Stimulated activated naive B cell treated with anti-CD40 and anti-IgM and Interleukin-4, amounts not matched to agents 10 μg/mL and 1 μg/mL and 100 μg/mL, for 72 hours (primary cell): ENCODE results near the gene NRCAM.

Experiments used
- ATAC-seq, 2 donors: fragments of 150-1000 bp; cut with Tn5 transposase; replicated peaks; 2 replicates each; pipeline ENCODE4 v1.10.0; 2021; ENCODE audit warnings: moderate library complexity in 1 of 2
- DNase-seq: peaks from one replicate; pipeline ENCODE4 v3.0.0; 2021
- H3K27ac Mint-ChIP-seq: one replicate; pipeline ENCODE4 v1.8.0; 2022; ENCODE audit warnings: mild to moderate bottlenecking, mixed read lengths
- H3K27me3 Mint-ChIP-seq, 2 donors: one replicate each; pipeline ENCODE4 v1.8.0; 2022; ENCODE audit warnings: mixed read lengths in 2 of 2
- H3K36me3 Mint-ChIP-seq, 2 donors: one replicate each; pipeline ENCODE4 v1.8.0; 2022; ENCODE audit warnings: mixed read lengths in 2 of 2, mild to moderate bottlenecking in 1 of 2
- H3K4me1 Mint-ChIP-seq, 2 donors: one replicate each; pipeline ENCODE4 v1.8.0; 2022; ENCODE audit warnings: mixed read lengths in 2 of 2, mild to moderate bottlenecking in 1 of 2
- H3K4me3 Mint-ChIP-seq, 2 donors: one replicate each; pipeline ENCODE4 v1.8.0; 2022; ENCODE audit warnings: mild to moderate bottlenecking in 2 of 2, mixed read lengths in 2 of 2, moderate library complexity in 1 of 2
- H3K9me3 Mint-ChIP-seq, 2 donors: one replicate each; pipeline ENCODE4 v1.8.0; 2022; ENCODE audit warnings: mixed read lengths in 2 of 2, mild to moderate bottlenecking in 1 of 2

NRCAM gene

DNA sequence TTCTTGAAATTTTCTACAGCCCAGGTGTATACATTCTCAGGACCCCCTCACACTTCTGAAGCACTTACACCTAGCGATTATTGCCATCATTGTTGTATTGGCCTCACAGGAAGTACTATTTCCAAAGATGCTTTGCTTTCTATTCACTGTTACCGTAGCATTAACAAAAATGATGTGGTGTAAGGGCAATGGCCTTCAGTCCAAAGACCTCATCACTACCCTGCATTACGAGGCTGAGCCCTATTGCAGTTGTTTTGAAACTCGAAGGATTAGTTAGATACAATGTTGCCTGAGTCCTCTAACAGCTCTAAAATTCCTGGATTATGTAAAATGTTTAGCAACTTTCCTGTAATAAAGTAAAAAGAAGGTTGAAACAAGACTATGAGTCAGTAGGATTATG lies 2.9 kb downstream of the NRCAM start:
- DNase-seq, result no peak
- Mint-ChIP-seq H3K4me1 (peaks cover 6 to 32% of the 10 kb centered on the region in 2 donors), H3K4me3 (no peak overlapping the region), H3K27me3 (peaks cover 28 to 37% of the 10 kb centered on the region in 2 donors), H3K36me3 (no peaks in the 10 kb centered on the region), H3K27ac (no peak overlapping the region), H3K9me3 (no peaks in the 10 kb centered on the region)
- ATAC-seq, result no peak

DNA sequence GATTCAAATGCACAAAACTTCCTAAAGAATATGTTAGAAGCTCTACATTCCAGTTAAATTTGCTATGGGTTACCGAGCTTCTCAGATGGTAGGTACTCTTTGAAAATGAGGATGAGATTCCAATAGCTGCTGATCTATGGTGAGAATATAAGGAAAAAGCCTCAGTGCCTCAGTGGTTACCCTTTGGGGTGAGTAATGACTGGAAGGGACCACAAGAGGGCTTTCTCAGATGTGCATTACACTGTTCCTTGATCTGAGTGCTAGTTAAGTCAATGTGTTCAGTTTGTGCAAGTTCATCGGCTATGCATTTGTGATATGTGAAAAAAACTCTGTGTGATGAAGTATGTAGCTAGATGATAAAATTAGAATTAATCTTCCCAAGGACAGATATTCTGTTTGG lies 3.5 kb downstream of the NRCAM start:
- peaks cover 26 to 34% of the 10 kb centered on the region in 2 donors for H3K27me3 Mint-ChIP-seq
- H3K36me3 Mint-ChIP-seq, result no peaks in the 10 kb centered on the region
- H3K9me3 Mint-ChIP-seq, result no peaks in the 10 kb centered on the region
- ATAC-seq, result peak; percentile 62 to 66
- peaks cover 6 to 30% of the 10 kb centered on the region in 2 donors for H3K4me1 Mint-ChIP-seq
- DNase-seq, result no peak
- H3K27ac Mint-ChIP-seq, result no peak overlapping the region
- no peak overlapping the region for H3K4me3 Mint-ChIP-seq

DNA sequence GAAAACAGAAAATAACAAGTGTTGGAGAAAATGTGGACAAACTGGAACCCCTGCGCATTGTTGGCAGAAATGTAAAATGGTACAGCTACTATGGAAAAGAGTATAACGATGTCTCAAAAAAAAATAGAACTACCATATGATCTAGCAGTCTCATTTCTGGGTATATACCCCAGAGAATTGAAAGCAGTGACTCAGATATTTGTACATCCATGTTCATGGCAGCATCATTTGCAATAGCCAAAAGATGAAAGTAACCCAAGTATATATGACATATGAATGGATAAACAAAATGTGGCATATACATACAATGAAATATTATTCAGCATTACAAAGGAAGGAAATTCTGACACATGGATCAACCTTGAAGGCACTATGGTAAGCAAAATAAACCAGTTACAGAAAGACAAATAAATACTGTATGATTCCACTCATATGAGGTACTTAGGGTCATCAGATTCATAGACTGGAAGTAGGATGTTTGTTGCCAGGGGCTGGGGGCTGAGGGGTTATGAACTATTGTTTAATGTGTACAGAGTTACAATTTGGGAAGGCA lies 4.9 kb downstream of the NRCAM start:
- DNase-seq (no peak), ATAC-seq (no peak)
- Mint-ChIP-seq H3K36me3 (no peaks in the 10 kb centered on the region), H3K4me1 (peaks cover 2 to 20% of the 10 kb centered on the region in 2 donors), H3K9me3 (no peaks in the 10 kb centered on the region), H3K4me3 (no peak overlapping the region), H3K27me3 (peaks cover 23 to 24% of the 10 kb centered on the region in 2 donors), H3K27ac (no peak overlapping the region)

DNA sequence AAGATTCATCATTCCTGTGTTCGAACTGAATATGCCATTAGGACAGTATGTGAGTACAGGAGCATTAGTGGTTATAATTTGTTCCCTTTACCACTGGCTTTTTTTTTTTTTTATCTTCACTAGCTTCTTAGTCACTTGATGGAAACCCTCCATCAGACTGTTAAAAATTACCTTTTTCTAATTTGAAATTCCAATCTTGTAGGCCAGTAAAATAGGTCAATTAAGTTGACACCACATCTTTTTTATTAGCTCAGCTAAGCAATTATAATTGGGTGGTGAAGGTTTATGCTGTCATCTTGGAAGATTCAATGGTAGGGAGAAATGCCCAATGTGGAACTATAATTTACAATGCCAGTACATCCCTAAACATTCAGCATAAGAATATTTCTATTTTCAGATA lies 6.1 kb downstream of the NRCAM start:
- no peak overlapping the region for H3K4me3 Mint-ChIP-seq
- H3K9me3 Mint-ChIP-seq, result no peaks in the 10 kb centered on the region
- ATAC-seq (no peak), DNase-seq (no peak)
- H3K4me1 Mint-ChIP-seq, result peaks cover 2 to 13% of the 10 kb centered on the region in 2 donors
- peaks cover 24 to 29% of the 10 kb centered on the region in 2 donors for H3K27me3 Mint-ChIP-seq
- no peaks in the 10 kb centered on the region for H3K36me3 Mint-ChIP-seq
- H3K27ac Mint-ChIP-seq, result no peak overlapping the region

DNA sequence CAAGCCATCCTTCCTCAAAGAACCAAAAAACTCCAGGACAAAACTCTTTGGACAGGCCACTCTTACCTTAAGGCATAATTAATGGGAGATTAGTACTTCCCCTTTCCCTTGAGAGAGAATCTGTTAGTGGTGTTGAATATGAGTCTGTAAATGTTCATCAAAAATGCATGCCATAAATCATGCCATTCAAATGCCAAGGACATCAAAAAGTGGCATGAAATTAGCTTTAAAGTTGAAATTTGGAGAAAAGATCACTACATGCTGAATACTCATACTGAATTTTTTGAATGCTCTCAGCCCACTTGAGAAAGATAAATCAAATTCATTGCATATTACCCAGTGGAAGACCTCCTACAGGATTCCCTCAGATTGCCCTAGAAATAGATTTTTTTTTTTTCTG lies 6.7 kb downstream of the NRCAM start:
- no peak overlapping the region for H3K27ac Mint-ChIP-seq
- H3K4me3 Mint-ChIP-seq, result no peak overlapping the region
- peaks cover 20 to 25% of the 10 kb centered on the region in 2 donors for H3K27me3 Mint-ChIP-seq
- no peaks in the 10 kb centered on the region for H3K36me3 Mint-ChIP-seq
- no peaks in the 10 kb centered on the region for H3K9me3 Mint-ChIP-seq
- peaks cover under 1 to 9% of the 10 kb centered on the region in 2 donors for H3K4me1 Mint-ChIP-seq
- ATAC-seq (no peak), DNase-seq (no peak)

DNA sequence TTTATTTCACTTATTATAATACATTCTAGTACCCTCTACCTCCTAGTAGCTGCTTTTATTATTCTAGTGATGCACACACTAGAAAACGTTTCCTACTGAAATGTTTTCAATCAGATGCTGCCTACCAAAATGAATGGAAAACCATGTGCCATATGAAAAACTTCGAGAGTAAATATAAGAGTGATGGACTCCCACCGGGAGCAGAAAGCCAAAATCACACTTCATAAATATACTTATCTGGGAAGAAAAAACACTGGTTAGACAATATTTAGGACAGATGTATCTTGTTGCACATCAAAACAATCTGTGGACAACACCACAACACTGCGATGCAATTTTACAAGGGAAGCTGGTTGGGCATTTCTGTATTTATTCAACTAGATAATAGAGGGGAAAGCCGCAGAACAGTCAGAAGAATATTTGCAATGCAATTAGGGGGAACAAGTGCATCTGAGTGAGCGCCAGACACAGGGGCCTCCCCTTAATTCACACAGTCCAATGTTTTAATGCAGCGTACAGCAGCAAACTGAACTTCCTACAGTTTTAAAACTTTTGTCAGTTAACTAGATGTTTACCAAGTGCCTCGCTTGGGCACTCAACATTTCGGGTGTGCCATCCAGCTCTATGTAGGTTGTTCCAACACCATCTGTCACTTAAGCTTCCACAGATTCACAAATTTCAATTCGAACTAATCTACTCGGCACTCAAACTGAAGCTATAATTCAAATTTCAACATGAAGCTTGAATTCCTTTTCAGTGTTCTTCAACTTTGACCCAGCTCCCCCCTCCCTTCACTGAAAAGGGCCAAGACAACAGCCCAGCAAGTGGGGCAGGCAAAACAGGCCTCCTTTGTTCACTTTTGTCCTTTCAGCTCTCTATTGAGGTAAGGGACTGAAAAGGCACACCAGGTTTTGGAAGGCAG lies 7.4 kb downstream of the NRCAM start:
- peaks cover 18 to 19% of the 10 kb centered on the region in 2 donors for H3K27me3 Mint-ChIP-seq

DNA sequence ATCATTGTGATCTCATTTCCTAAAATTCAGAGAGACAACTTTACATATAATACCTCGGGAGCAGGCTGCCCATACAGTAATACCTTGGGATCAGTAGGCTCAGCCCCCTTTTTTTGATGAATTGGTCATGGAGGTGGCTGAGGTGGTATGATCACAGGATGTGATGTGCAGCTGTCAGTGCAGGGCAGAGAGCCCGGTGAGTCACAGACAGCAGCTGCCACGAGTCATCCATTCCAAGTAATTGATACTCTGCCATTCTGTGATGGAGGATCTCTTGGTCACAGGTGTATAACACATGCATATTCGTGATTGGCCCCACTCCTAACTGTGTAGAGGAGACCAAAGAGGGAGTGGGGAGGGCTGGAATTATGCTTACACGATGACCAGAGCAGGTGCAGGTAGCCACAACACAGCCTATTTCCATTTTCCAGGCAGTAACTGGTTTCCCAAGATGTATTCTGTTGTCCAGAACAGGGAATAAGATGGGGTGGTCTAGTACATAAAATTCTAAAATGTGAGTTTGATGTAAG lies 14.1 kb downstream of the NRCAM start:
- ATAC-seq, result peak; percentile 88 to 94
- Mint-ChIP-seq H3K27me3 (peaks cover 9 to 21% of the 10 kb centered on the region in 2 donors), H3K9me3 (no peaks in the 10 kb centered on the region), H3K27ac (no peak overlapping the region), H3K4me1 (peaks cover 4 to 6% of the 10 kb centered on the region in 2 donors), H3K36me3 (no peaks in the 10 kb centered on the region), H3K4me3 (no peak overlapping the region)
- peak; percentile 3 for DNase-seq

More for the DNA sequence above, 7.4 kb downstream of the NRCAM start:
- H3K4me1 Mint-ChIP-seq, result peaks cover 0 to 8% of the 10 kb centered on the region in 2 donors
- H3K4me3 Mint-ChIP-seq, result no peak overlapping the region
- no peaks in the 10 kb centered on the region for H3K36me3 Mint-ChIP-seq
- H3K9me3 Mint-ChIP-seq, result no peaks in the 10 kb centered on the region
- peak in 1 of 2 donors; percentile 47 for ATAC-seq
- H3K27ac Mint-ChIP-seq, result no peak overlapping the region
- DNase-seq, result no peak

DNA sequence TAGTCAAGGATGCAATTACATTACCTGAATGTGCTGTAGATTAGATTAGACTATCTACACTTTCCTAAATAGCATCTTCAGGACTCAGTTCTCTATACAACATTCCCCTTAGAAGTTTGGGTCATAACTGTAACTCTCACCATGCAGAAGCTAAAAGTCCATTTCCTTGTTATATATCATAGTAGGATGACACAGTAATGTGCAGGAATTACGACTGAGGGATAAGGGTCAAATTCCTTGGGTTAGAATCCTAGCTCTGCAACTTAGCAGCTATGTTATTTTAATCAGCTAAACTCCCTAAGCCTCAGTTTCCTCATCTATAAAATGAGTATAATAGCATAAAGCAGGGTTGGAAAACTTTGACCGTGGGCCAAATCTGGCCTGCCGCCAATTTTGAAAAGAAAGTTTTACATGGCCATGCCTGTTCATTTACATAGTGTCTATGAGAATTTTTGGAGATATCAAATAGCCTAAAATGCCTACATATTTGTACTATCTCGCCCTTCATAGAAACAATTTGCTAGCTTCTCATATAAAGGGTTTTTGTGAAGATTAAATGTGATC lies 14.8 kb downstream of the NRCAM start:
- Mint-ChIP-seq H3K27me3 (peaks cover 13 to 15% of the 10 kb centered on the region in 2 donors), H3K4me1 (peaks cover 4 to 6% of the 10 kb centered on the region in 2 donors), H3K36me3 (no peaks in the 10 kb centered on the region), H3K9me3 (no peaks in the 10 kb centered on the region), H3K27ac (no peak overlapping the region), H3K4me3 (no peak overlapping the region)
- ATAC-seq (no peak), DNase-seq (no peak)

DNA sequence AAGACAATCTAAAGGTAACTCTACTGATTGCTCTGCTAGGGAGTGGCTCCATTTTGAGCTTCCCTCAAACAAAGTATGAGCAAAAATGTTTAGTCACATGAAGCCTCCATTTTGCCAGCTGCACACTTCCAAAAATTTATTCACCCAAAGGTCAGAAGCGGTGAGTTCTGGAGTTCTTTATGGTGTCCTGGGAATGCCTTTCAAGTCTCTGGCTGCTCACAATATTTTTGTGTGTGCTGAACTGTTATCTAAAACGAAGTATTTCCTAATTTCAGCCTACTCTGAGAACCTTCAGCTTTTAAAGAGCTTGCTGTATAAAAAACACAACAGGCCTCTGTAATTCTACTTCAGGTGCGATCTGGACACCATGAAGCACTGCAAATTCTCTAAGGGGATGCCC lies 15.6 kb downstream of the NRCAM start:
- Mint-ChIP-seq H3K4me3 (no peak overlapping the region), H3K9me3 (peaks cover 0 to under 1% of the 10 kb centered on the region in 2 donors), H3K4me1 (peaks cover 4 to 6% of the 10 kb centered on the region in 2 donors), H3K27me3 (peaks cover 11 to 14% of the 10 kb centered on the region in 2 donors), H3K36me3 (no peaks in the 10 kb centered on the region), H3K27ac (no peak overlapping the region)
- DNase-seq (no peak), ATAC-seq (no peak)

DNA sequence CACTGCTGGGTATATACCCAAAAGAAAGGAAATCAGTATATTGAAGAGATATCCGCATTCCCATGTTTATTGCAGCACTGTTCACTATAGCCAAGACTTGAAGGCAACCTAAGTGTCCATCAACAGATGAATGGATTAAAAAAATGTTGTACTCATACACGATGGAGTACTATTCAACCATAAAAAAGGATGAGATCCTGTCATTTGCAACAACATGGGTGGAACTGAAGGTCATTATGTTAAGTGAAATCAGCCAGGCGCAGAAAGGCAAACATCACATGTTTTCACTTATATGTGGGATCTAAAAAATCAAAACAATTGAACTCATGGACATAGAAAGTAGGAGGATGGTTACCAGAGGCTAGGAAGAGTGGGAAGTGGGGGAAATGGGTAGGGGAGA lies 19.3 kb downstream of the NRCAM start:
- no peak for DNase-seq
- H3K4me1 Mint-ChIP-seq, result peaks cover under 1% of the 10 kb centered on the region in 2 donors
- peaks cover 37 to 40% of the 10 kb centered on the region in 2 donors for H3K27me3 Mint-ChIP-seq
- H3K27ac Mint-ChIP-seq, result no peak overlapping the region
- H3K4me3 Mint-ChIP-seq, result no peak overlapping the region
- H3K9me3 Mint-ChIP-seq, result peaks cover 3 to 6% of the 10 kb centered on the region in 2 donors
- no peak for ATAC-seq
- peaks cover 0 to 5% of the 10 kb centered on the region in 2 donors for H3K36me3 Mint-ChIP-seq

DNA sequence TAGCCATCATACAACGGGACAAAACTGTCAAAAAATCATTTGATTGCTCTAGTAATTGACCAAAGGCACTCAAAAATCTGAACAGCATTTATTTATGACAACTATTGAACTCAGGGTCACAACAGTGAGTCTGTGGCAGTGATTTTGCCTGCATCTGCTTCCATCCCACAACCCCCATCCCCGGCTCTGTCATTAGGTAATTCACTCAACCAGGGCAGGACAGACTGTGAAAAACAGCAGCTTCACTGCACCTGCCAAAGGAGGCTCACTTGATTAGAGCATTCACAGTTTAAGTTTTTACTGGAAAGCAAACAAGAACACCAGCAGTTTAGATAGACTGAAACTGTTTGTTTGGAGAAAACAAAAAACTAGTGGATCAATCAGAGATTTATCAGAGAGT lies 22.2 kb downstream of the NRCAM start:
- ATAC-seq (no peak), DNase-seq (no peak)
- Mint-ChIP-seq H3K36me3 (peaks cover 0 to 5% of the 10 kb centered on the region in 2 donors), H3K4me1 (peaks cover 0 to 4% of the 10 kb centered on the region in 2 donors), H3K4me3 (no peak overlapping the region), H3K9me3 (peaks cover 3 to 6% of the 10 kb centered on the region in 2 donors), H3K27ac (no peak overlapping the region), H3K27me3 (peaks cover 50 to 51% of the 10 kb centered on the region in 2 donors)

DNA sequence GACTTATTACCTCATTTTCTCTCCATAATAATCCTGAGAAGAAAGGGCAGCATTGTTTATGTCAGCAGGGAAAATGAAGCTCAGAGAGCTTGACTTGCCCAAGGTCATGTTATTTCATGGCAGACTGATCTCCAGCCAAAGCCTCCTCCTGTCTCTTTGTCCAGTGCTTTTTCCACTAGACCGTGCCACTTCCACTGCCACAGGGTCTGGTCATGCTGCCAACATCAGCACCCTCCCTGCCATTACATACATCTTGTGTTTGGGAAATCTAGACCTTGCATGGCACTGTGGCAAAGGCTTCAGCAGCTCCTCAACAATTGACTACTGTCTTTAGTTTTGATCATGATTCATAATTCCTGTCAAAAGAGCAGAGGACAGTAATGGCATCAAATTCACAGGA lies 25.1 kb downstream of the NRCAM start:
- no peak for DNase-seq
- H3K27ac Mint-ChIP-seq, result no peak overlapping the region
- H3K4me1 Mint-ChIP-seq, result peaks cover 0 to 4% of the 10 kb centered on the region in 2 donors
- no peak overlapping the region for H3K4me3 Mint-ChIP-seq
- H3K36me3 Mint-ChIP-seq, result peaks cover 0 to 5% of the 10 kb centered on the region in 2 donors
- H3K27me3 Mint-ChIP-seq, result peaks cover 42 to 47% of the 10 kb centered on the region in 2 donors
- no peak for ATAC-seq
- peaks cover 3 to 6% of the 10 kb centered on the region in 2 donors for H3K9me3 Mint-ChIP-seq

DNA sequence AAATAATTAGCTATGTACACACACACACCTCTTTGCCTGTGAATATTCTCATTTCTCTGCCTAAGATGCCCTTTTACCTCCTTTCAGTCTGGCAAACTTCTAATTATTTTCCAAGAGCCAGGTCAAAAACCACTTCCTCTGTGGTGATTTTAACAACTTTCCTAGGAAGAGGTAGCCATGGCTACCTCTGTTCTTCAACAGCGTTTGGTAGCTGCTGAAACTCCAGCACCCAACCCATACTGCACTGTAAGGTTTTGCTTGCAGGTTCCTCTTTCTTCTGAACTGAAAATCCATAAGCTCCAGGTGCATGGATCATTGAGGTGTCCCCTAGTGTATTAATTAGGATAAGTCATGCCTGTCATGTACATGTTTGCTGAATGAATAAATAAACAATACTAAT lies 25.6 kb downstream of the NRCAM start:
- ATAC-seq (no peak), DNase-seq (no peak)
- H3K36me3 Mint-ChIP-seq, result peaks cover 0 to 5% of the 10 kb centered on the region in 2 donors
- peaks cover 3 to 6% of the 10 kb centered on the region in 2 donors for H3K9me3 Mint-ChIP-seq
- H3K4me3 Mint-ChIP-seq, result no peak overlapping the region
- H3K27ac Mint-ChIP-seq, result no peak overlapping the region
- H3K4me1 Mint-ChIP-seq, result peaks cover 0 to 4% of the 10 kb centered on the region in 2 donors
- H3K27me3 Mint-ChIP-seq, result peaks cover 39 to 47% of the 10 kb centered on the region in 2 donors

DNA sequence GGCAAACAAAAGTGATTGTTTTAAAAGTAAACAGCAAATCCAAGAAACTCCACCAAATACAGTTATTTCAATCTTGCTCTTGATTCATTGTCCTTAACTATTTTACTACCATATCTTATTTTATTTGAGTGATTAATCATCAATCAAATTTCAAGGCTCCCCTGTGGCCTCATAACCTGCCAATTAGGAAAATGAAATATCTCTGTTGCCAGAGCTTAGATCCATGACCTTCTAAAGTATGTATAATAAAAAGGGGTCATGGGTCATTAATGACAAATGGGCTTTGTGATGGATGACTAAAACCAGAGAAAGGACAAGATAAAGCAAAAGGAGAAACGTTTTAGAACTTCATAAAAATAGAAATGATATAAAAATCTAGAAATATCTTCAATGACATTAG lies 28.5 kb downstream of the NRCAM start:
- Mint-ChIP-seq H3K9me3 (no peaks in the 10 kb centered on the region), H3K4me3 (no peak overlapping the region), H3K4me1 (peaks cover 4 to 8% of the 10 kb centered on the region in 2 donors), H3K36me3 (peaks cover 0 to 1% of the 10 kb centered on the region in 2 donors), H3K27me3 (peaks cover 33 to 45% of the 10 kb centered on the region in 2 donors), H3K27ac (no peak overlapping the region)
- no peak for DNase-seq
- ATAC-seq, result no peak
